GM18907 (cell line): Measurements from ENCODE around the gene MAPK9.
"Not testable (repeated sequence)": the region's sequence is repeated elsewhere in the genome, so short reads cannot be mapped to it uniquely, and the experiment has no call there.

Experiments
- ATAC-seq: cut with Tn5 transposase; IDR thresholded peaks from one replicate; pipeline ENCODE4 v1.9.1; 2021; ENCODE audit warnings: mild to moderate bottlenecking, moderate library complexity; ENCODE audit not compliant: unreplicated experiment

MAPK9 gene

DNA sequence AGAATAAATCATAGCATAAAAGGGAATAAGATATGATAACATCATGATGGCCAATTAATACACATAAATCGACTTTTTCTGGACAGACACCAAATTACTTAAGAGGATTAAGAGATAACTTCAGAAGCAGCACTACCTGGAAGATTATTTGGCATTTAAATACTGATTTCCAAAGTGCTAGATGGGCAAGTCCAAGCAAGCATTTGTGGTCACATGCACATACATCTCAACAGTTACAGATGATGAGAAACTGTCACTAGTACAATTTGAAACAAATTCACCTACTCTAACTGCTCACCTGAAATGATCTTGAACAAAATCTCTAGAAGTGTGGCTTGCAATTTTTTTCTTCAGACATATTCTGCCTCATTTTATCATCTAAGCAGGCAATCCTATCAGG lies 56.0 kb downstream of the MAPK9 start:
- ATAC-seq: no peak

DNA sequence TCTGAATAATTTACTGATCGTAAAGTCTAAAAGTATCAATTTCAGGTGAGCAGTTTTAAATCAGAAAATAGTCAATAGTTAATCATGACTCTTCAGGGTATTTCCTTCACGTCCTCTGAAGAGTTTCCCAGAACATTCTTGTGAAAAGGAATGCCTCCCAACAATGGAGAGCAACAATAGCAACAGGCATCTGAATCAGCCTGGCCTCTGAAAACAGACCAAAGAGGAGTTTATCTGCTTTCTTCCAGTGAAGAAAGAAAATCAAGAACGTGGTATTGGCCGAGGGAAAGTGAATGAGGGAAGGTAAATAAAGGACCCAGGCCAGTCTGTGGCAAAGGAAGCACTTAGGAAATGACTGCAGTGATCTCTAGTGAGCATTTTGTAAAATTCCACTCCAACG lies 56.8 kb downstream of the MAPK9 start:
- no peak for ATAC-seq

DNA sequence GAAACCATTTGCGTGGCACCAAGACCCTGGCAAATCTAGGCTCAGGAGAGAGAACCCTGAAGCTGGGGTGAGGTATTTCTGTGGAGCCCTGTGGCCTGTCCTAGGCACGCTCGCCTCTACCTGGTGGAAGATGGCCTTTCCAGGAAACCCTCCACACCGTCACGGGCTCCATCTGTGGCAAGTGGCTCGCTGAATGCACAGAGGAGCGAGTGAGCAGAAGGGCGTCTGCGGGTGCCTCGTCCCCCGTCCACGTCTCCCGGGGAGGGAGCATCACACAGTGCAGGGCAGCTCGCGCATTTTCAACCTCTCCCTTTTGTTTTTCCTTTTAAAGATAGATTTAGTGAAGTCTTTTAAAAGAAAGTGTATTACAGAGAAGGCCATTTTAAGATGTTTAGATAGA lies 57.6 kb downstream of the MAPK9 start:
- ATAC-seq: no peak

DNA sequence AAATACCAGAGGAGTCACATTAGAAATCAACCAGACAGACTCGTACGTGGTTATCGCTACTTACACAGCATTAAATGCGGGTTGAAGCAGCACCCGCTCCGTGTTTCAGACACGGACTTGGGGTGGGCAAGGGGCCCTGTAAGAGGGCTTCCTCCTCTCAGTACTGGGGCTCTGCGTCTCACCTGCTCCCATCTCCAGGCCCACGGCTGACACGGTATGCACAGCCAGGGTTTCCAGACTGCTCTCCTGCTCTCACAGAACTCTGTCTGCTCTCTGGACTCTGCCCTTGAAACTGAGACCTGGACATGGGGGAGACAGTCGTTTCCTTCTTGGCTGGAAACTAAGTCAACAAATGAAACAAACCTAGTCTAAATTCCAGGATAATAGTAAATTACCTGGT lies 58.2 kb downstream of the MAPK9 start:
- no peak for ATAC-seq

DNA sequence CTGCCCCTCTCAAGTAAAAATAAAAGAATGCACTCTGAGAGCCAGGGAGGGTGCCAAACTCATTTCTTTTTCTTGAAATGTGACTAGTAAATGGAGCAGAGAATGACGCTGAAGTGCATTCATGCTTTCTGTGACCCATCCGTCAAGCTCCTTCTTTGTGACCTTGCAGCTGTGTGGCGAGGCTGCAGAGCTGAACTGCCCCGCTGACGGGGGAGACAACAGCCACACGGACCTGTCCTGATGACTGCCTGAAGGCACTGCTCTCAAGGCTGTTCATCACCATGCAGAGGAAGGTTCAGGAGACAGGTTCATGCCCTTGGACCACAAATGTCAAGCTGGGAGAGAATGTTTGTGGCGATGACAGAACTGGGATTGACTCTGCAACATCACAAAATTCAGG lies 61.9 kb downstream of the MAPK9 start:
- ATAC-seq: no peak

DNA sequence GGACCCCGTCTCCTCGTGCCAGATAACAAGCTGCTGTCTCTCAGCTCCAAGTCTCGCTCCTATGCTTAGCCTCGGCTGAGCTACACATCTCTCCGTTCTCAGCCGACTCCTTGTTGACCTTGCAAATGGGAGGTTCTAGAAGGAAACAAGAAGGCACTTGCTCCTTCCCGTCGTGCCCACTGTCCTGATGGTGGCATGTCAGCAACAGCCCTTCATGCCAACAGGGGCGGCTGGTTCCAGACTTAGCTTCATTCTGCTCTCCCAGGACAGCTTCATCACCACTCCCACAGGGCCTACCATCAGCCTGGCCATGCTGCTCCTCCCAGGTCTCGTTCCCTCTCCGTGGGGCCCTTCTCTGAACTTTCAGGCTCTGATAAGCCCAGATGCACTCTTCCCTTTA lies 69.8 kb downstream of the MAPK9 start:
- ATAC-seq: no peak

DNA sequence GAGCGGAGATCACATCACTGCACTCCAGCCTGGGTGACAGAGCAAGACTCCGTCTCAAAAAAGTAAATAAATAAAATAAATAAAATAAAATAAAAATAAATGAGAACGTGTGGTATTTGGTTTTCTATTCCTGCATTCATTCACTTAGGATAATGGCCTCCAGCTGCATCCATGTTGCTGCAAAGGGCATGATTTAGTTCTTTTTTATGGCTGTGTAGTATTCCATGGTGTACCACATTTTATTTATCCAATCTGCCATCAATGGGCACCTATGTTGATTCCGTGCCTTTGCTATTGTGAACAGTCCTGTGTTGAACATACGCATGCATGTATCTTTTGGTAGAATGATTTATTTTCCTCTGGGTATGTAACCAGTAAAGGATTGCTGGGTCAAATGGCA lies 74.1 kb downstream of the MAPK9 start:
- ATAC-seq: no peak

DNA sequence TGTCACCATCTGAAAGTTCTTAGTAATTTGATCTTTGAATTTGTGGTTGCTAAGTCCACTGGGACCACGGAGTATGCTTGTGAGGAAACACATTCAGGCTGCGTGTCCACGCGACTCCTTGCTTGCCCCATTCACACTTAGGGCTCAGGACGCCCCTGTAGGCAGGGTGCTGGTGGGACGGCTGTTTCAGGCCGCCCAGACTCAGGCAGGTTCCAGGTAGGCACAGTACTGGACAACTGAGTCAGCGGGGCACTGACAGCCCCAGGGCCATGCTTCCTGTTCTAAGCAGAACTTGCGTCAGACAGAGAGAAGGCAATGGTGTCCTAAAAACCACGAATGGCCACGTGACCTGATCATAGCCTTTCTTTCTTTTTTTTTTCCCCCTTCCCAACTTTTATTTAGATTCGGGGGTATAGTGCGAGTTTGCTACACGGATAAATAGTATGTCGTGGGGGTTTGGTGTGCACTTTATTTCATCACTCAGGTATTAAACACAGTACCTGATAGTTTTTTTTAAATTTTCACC lies 75.2 kb downstream of the MAPK9 start:
- no peak for ATAC-seq

DNA sequence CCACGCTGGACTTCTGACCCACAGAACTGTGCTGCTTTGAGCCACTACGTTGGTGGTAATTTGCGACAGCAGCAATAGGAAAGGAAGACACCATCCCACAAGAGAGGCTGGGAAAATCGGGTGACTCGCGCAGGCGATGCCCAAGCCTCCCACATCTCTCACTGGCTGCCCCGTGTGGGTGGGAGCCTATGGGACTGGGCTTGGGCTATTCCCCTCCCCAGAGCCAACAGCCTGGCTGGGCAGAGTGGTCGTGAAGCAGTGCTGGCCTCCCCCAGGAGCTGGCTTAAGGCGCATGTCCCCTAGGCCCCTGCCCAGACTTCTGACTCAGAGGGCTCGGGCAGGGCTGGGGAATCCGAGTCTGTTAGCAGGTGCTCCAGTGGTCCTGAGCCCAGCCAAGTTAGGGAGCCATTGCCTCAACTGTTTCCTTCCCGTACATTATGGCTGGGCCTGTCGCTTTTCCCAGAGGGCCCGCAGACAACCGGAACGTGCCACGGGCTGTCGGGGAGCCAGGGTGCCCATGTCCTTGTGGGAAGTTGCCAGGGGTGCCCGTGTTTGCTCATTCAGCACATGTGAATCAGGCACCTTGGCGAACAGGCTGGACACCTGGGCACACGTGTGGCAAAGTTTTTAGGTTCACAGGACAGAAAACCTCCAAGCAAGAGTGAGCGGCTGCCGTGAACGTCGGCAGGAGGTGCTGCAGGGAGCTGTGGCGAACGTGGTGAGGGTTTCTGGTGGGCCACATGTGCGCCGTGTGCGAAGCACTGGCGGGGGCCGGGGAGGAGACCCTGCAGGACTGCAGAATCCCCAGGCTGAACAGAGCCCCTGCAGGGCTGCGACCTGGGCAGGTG lies 75.9 kb downstream of the MAPK9 start:
- no peak for ATAC-seq

DNA sequence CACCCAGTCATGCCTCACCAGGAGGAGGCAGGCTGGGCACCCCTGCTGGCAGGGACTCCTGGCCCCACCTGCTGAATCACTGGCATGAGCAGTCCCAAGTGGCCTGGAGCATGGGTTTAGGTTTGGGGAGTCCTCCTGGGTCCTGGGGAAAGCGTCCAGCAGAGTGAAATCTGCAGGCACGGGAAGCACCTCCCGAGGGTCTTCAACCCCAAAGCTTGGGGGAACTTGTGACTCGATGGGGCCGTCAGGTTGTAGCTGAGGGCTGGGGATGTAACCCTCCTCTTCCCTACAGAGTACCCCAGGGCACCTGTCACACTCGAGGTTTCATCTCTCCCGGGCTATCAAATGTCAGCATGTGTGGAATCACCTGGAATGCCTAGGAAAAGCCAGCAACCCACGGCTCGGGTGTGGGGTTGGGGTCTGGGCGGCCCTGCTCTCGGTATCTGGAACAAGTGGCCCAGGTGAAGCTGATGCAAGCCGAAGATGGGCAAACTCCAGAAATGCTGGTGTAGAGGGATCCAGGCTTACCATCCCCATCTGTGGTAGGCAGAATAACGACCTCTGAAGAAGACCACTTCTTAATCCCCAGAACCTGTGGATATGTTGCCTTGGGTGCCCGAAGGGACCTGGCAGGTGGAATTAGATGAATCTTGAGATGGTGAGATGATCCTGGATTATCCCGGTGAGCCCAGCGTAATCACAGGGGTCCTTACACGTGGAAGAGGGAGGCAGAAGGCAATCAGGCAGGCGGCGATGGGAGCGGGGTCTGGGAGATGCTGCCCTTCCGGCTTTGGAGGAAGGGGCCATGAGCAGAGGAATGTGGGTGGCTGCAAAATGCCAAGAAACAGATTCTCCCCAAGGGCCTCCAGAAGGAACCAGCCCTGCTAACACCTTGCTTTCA lies 76.8 kb downstream of the MAPK9 start:
- ATAC-seq: no peak

DNA sequence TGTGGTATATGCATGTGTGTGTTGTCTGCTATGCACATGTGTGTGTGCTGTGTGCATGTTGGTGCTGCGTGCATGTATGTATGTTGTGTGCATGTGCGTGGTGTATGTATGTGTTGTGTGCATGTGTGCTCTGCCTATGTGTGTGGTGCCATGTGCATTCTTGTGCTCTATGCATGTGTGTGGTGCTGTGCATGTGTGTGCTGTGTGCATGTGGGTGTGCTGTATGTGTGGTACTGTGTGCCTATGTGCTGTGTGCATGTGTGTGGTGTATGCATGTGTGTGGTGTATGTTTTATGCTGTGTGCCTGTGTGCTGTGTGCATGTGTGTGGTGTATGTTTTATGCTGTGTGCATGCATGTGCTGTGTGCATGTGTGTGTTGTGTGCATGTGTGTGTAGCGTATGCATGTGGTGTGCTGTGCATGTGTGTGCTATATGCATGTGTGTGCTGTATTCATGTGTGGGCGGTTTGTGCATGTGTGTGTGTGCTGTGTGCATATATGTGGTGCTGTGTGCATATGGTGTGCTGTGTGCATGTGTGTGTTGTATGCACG lies 78.2 kb downstream of the MAPK9 start:
- no peak for ATAC-seq

DNA sequence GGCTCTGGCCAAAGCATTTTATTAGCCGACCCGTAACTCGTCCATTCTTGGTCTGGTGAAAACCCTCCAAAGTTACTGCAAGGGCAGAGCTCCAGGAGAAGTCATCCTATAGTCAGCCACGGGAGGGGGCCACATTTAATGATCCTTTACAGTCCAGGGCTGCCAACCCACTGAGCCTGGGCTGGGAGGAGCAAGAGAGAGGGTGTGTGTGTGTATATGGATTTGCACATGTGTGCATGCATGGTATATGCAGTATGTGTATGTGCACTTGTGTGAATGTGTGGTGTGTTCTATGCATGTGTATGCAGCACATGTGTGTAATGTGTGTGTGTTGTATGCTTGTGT lies 78.7 kb downstream of the MAPK9 start:
- no peak for ATAC-seq

DNA sequence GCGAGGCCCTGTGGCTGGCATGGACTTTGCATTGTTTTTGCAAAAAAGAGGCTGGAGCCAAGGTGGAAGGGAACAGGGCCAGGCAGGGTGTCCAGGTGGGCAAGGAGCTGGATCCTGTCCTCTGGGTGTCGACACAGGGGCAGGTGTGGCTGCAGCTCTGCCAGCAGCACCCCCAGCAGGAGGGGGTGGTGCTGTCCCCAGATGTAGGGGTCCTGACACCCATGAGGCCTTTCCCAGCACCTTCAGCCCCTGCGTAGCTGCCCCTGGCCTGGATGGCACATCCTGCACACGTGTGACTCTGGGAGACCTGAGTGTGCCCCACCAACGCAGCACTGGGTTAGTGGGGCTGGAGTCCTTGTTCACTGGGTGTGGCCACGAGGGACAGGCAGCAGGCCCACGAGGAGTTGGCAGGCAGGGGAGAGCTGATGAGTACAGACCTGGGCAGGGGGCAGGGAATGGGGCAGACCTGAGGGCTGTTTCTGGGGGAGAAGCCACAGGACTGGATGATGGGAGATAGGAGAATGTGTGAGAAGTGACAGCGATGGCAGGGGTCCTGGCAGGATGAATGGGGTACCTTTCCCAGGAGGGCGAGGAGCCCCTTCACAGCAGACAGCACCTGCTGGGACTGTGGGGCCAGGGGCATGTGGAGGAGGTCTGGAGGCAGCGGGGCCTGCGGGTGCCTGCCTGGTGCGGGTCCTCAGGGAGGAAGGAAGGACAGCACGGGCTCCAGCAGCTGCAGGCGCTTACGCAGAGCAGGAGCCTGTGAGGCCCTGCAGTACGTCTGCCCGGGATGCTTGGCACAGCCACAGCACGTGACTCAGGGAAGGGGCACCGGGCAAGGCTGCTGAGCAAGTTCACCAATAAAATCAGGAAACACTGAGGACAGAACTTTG lies 79.3 kb downstream of the MAPK9 start:
- no peak for ATAC-seq

DNA sequence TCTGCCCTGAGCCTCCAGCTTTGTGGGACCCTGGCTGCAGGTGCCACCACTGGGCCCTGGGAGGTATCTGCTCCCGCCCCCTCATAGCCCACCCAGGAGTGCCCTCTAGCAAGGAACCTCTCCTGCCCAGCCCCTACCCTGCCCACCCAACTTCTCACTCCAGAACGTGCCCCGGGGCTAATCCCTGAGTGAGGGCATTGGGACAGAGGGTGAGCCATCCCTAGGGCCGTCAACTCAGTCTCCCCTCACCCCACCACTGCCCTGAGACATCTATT lies 80.2 kb downstream of the MAPK9 start:
- no peak for ATAC-seq

DNA sequence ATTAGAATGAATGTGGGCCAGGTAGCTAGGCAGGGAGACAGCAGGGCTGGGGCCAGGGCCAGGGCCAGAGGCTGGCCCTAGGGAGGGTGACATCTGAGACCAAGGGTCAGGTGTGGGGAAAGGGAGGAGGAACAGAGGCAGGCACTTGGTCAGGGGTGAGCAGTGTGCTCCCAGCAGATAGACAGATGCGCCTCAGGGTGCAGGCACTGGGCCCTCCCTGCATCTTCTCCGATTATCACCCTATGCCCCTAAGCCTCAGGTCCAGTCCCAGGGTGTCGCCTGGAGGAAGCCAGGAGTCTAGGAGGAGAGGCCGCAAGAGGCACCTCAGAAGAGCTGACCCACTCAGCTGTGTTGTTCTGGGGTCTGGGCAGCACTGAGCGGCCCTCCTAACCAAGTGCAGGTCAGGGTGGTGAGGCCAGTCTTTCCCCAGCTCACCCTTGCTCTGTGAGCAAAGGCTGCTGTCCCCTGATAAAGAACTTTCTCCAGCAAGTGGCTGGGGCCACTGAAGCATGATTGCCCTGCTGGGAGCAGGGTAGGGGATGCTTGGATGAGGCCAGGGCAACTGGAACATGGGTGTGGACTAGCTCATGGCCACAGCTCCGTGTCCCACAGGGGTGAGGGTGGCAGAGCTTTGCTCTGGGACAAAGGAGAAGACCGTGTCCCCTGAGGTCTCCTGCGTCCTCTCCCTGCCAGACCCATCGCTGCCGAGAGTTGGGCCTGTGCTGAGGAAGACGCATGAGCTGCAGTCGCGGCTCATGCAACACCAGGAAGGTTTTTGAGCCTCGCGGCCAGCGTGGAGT lies 80.7 kb downstream of the MAPK9 start:
- ATAC-seq: no peak

DNA sequence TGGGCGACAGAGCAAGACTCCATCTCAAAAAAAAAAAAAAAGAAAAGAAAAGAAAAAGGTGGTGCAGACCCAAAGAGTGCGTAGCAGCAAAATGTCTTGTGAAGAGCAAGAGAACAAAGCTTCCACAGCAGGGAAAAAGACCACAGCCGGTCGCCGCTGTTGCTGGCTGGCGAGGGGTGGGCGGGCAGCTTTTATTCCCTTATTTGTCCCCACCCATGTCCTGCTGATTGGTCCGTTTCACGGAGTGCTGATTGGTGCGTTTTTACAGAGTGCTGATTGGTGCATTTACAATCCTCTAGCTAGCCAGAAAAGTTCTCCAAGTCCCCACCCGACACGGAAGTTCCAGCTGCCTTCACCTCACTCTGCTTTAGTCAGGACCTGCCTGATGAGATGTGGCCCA lies 81.8 kb downstream of the MAPK9 start:
- ATAC-seq: not testable (repeated sequence)

DNA sequence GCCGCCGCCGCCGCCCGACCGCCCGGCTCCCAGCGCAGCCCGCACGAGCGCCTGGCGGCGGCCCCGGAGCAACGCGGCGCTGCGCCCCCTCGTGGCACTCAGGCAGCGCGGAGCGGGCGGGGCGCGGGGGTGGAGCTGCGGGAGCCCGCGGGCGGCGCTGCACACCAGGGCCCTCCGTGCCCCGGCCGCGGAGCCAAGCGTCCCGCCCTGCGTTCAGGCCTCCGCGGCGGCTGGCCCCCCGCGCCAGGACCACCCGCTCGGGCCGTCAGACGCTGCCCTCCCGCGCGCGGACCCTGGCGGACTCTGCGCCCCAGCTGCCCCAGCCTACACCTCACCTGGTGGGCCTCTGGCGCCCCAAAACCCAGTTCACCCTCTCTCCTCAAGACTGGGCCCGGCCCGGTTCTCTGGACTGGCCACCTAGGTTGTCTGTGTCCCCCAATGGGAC lies 82.7 kb downstream of the MAPK9 start, which contains the start of gene RASGEF1C:
TSS of gene RASGEF1C (minus strand) at position 75 of the 445 bp plus-strand sequence. CDS start 71,159 bp downstream, outside the sequence.
- ATAC-seq: peak; percentile 54

DNA sequence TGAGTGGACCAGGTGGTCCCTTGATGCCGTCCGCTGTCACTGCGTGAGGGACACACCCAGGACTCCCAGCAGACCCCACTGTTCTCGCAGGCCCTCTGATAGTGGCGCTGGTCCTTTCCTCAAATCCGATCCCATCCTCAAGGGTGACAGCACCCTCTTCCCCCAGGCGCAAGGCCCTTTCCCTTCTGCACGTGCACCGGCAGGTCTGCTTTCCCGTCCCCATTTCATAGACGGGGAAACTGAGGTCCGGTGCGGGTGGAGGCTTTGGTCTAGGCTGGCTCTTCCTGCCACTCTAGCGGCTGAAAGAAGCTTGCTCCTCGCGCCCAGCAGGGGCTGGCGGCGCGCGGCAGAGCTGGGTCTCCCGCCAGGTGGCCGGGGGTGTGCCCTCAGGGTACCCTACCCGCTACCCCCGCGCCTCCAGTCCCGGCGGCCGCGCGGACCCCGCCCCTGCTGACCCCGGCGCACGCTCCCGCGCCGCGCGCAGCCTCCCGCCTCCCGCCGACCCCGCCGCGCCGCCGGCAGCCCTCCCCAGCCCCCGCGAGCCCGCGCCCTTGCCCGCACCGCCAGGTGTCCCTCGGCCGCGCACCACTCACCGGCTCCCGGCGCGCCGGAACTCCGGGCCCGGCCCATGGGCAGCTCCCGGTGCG lies 83.3 kb downstream of the MAPK9 start:
- ATAC-seq: no peak

DNA sequence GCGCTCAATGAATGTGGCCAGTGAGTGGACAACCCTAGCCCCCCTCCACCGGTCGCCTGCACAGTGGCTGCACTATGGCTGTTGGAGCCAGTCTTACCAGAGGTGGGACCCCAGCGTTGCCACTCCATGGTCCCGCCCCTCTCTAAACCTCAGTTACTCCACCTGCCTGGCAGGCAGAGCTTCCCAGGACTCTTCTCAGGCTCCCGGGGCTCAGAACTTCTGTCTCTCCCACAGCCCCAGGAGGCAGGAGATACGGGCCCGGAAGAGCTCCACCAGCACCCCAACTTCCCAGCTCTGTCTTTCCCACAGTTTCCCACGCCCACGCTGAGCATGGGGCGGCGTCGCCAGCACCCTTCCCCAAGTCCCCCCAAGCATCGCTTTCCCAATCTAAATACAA lies 83.8 kb downstream of the MAPK9 start:
- ATAC-seq: no peak
